DMS114 treated with DMSO at 0.1 percent for 48 hours (cell line): Measurements from ENCODE around the gene PNLDC1.
"Not testable (repeated sequence)": the region's sequence is repeated elsewhere in the genome, so short reads cannot be mapped to it uniquely, and the experiment has no call there.

Source experiments
- DNase-seq: peaks from one replicate; lab custom pipeline; 2025; ENCODE audit not compliant: unreplicated experiment; lab: John Stamatoyannopoulos, UW

PNLDC1 gene

GRCh38 chr6:159819098-159819497, 19.0 kb downstream of the PNLDC1 start:
- no peak for DNase-seq

DNA sequence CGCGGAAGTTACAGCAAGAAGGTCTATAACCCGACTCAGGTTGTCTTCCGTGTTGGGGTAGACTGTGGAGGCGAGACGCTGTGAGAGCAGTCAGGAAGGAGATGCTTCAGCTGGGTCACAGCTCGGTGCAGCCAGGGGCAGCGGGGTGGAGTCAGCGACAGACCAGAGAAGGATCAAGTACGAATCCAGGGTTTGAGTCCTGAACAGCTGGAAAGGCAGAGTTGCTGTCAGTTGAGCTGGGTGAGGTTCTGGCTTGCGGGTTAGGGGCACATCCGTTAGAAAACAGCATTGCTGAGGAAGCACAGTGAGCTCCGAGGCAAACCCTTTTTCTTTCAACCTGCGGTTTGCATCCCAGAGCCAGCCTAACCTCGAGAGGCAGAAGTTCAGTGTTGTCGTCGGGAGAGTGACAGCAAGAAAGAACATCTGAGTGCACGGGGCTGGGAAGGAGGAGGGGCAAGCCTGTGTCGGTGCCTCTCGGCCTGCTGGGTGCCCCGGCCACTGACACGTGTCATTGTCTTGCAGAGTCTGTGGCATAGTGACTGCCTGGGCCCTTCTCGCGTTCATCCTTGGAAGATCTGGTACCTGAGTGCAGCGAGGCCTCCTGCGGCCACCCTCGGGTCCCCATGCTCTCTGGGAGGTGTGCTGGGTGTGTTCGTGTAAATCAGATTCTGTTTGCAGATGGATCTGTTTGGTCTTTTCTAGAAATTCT, 20.0 kb downstream of the PNLDC1 start:
- no peak for DNase-seq

GRCh38 chr6:159821122-159821521, 21.0 kb downstream of the PNLDC1 start:
- no peak for DNase-seq

DNA sequence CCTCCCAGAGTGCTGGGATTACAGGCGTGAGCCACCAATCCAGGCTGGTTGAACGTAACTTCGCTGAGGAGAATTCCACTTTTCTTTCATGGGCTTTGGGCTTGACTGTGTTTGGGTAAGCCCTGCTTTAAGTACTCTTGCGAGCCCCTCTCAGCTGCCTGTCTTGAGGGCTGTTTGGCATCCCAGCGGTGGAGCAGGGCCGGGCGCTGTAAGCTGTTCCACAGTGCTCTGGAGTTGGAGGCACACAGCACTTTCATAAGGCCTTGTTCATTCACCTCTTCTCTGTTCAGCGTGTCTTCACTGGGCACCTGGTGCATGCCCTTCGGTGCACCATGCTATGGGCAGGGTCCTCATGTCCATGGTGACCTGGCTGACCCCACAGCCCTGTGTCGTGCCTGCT, 21.6 kb downstream of the PNLDC1 start:
- DNase-seq = no peak

DNA sequence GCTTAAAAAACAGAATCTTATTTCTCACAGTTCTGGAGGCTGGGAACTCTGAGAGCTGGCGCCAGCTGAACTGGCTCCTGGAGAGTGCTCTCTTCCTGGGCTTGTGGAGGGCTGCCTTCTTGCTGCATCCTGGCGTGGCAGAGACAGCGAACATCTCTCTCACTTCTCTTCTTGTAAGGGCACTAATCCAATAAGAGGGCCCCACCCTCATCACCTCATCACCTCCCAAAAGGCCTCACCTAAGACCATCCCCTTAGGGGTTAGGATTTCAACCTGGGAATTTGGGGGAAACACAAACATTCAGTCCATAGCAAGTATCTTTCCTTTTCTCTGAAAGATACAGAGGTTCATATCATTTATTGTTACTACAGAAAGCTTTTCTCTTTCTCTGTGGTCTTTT, 23.9 kb downstream of the PNLDC1 start:
- no peak for DNase-seq

GRCh38 chr6:159824690-159825089, 24.6 kb downstream of the PNLDC1 start:
- DNase-seq = not testable (repeated sequence)

DNA sequence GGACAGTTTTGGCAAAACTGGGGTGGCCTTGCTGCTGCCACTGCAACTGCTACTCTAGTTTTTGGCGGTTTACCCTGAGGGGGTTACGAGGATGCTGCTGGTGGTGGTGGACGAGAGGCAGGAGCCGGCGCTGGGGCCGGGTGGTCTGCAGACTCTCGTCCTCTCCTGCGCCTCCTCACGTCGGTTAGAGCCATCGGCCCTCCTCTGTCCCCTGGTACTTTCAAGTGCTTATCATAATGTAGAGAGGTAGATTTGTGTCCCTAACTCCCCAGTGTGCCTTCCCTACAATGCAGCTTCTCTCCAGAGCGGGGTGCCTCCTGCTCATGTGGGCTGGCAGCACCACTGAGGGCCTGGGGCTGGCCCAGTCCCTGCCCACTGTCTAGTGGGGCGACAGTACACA, 25.9 kb downstream of the PNLDC1 start:
- DNase-seq = no peak

DNA sequence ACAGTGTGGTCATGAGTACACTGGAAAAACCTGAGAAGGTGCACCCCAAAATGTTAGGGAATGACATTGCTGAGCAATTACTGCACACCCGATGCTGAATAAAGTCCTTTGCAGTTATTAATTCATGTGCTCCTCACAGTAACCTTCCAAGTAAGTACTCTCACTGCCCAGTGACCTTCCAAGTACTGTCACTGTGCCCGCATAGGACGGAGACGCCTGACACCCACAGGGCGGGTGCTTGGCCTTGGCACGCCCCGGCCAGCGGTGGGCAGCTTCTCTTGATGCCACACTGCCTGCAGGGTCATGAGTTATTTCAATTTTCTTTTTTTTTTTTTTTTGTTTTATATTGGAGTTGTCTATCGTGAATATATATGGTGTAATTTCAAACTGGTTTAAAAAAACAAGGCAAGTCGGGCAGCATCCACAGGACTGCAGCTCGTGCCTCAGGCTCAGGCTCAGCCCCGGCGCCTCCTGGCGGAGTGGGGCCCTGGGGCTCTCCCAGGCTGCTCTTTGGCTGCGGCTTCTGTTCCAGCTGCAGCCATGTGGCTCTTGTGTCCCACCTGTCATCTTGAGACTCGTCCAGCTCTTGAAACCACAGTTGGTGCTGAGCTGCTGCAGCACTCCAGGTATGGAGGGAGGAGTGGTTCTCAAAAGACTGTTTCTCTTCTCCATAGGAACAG, 27.0 kb downstream of the PNLDC1 start:
- no peak for DNase-seq

DNA sequence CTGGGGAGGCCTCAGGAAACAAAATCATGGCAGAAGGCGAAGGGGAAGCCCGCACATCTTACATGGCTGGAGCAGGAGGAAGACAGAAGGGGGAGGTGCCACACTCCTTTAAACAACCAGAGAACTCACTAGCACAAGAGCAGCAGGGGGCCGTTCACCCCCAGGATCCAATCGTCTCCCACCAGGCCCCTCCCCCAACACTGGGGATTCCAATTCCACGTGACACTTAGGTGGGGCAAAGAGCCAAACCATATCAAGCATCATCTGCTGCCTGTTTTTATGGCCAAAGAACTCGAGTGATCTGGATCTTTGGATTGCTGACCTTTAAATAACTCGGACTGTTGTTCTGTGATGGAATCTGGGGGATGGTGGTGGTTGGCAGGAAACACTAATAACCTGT, 28.0 kb downstream of the PNLDC1 start:
- no peak for DNase-seq

GRCh38 chr6:159829526-159829925, 29.4 kb downstream of the PNLDC1 start:
- DNase-seq = no peak

DNA sequence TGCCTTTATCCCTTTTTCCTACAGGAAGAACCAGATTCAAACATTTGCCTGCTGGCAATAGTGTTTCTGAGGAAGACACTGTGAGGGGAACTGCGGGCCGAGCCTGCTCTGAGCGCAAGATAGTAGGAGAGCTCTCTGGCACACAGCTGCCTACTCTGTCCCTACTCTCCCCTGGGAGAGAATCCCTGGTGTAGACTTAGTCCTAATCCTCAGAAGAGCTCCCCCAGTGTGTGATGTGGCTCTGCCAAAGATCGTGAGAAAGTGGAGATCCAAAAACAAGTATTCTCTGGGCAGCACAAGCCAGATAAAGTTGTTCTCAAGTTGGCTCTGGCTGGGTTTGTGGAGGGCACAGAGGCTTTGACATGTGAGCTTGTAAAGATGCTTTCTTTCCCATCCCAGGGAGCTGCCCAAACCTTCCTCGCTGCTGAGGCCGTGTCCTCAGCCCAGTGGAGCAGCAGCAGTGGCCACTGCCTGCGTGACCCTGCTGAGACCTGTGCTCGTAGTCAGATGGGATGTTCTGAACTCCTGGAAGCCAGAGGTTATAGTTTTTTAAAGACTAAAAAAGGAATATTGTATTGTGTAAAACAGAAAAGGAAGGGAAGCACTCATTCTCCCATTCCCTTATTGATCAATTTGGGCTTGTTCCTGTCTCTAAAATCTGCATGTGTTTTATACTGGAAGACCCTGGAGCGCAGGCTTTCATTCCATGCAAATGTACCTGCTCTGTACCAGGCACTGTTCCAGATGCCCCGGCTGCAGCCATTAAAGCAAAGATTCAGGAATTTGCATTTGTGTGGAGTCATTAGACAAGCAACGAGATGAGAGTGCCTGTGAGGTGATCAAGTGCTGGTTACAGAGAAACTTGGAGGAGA, 30.7 kb downstream of the PNLDC1 start:
- DNase-seq = no peak

GRCh38 chr6:159831373-159831679, 31.2 kb downstream of the PNLDC1 start:
- DNase-seq = no peak

DNA sequence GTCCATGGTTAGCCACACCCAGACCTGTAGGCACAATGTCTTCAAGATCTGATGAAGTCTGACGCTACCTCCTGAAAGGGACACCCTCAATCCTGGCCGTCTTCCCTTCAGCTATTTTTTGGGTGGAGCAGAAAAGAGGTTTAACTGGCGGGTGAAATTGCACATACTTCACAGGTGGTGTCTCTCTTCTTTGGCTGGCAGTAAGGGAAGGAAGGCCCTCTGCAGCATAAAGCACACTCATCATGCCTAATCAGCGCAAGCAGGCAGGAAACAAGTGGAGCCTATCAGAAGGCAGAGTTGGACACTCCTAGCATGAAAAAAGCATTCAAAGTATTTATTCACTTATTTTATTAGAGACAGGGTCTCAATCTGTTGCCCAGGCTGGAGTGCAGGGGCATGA, 32.9 kb downstream of the PNLDC1 start:
- no peak for DNase-seq

DNA sequence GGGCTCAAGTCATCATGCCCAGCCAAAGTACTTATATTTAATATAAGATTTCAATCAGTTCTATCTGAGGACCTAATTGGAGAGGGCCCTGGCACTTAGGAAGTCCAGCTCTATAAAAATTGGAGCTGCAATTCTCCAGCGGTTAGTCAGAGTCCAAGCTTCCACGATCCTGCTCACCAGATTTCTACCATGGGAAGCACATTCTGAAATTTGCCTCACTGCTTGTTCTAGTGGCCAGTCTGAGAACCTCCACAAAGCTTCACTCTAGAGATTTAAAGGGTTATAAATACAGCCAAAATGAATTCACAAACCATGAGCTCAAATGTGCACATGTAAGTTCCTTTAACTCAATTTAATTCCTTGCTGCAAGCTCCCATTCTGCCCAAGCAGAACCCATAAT, 33.5 kb downstream of the PNLDC1 start:
- no peak for DNase-seq

DNA sequence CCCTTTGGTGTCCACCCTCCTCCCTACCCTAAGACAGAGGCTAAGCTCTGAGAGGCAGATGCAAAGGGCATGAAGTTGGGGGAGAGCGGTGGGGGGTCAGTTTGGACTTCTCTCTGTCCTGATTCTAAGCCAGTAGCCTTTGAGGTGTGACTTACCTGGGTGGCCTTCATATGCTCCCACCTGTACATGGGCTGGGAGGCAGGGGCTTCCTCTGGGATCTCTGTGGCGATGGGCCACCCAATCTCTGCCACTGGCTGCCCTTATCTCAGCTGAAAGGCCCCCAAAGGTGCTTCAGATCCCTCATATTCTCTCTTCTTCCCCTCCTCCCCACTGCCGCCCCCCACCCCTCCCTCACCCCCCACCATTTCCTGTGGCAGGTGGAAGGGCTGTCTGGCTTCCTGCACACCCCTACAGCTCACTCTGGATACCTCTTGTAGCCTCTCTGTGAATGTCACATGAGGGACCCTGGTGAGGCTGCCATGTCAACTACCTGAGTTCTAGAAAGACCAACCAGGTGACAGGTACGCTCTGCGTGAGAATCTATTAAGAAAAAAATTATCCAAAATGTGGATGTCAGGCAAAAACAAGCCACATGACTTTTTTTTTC, 34.0 kb downstream of the PNLDC1 start:
- no peak for DNase-seq

- no peak for DNase-seq
These were observed 36.8 kb downstream of the PNLDC1 start for GRCh38 chr6:159836718-159837490.

GRCh38 chr6:159837511-159837910, 37.4 kb downstream of the PNLDC1 start:
- no peak for DNase-seq

DNA sequence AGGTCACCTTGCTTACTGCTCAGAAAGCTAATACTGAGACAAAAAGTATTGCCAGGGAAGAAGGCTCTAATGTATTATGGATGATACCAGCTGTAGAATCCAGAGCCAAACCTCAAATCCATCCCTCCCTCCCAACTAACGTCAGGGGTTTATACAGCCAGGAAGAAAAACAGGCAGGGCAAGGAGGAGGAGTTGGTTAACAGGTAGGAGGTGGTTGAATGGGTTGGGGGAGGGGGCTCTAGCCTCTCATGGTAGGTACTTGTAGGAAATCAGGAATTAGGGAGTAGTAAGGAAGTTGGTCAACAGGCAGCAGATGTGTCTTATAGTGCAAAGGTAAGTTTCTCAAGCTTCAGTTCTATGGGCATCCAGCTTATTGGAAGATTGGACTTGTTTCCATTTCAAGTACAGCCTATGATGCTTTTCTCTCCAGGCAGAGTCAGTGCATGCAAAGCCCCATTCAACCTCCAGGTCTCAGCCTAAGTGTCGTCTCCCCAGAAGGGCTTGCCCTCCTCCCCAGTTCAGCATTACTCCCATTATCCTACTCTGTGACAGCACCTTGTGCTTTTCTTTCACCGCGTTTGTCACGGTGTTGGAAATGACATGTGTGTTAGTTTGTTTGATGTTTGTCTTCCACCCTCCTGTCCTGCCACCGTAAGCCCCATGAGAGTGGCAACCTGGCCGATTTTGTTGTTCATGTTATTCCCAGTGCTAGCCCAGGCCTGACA, 38.1 kb downstream of the PNLDC1 start:
- DNase-seq = no peak

DNA sequence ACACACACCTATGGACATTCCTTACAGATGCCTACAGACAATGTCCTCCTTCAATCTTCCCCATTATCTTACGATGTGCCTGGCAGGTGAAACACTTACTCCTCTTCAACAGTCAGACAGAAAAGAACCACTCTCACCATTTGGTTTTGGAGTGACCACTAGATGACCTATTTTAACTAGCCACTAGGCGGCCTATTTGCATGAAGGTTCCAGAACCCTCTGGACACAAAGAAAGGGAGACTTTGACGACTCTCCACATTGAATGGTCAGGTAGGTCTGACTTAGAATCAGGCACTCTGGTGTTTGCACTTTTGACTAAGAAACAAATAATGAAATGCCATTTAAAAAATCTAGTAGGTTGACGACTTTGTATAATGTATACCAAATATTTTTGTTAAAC, 42.0 kb downstream of the PNLDC1 start:
- DNase-seq = no peak
